Ectodermal cell (in vitro differentiated cells): ENCODE measurements around the gene DBNDD1.

Source experiments
- H3K27ac ChIP-seq: 2 replicates; pipeline ENCODE4 v1.7.0; 2013; ENCODE audit warnings: mild to moderate bottlenecking, low read depth, low read length; ENCODE audit not compliant: insufficient read depth, poor library complexity, severe bottlenecking
- H3K27me3 ChIP-seq: 2 replicates; pipeline ENCODE4 v1.7.0; 2013; ENCODE audit warnings: mild to moderate bottlenecking, low read length; ENCODE audit not compliant: insufficient read depth, control insufficient read depth, poor library complexity, severe bottlenecking
- H3K36me3 ChIP-seq: one replicate; pipeline ENCODE4 v1.7.0; 2013; ENCODE audit warnings: low read length; ENCODE audit not compliant: control insufficient read depth, insufficient read depth
- H3K4me1 ChIP-seq: one replicate; pipeline ENCODE4 v1.7.0; 2013; ENCODE audit warnings: low read length; ENCODE audit not compliant: control insufficient read depth, insufficient read depth
- H3K4me3 ChIP-seq: 2 replicates; pipeline ENCODE4 v1.7.0; 2013; ENCODE audit warnings: low read depth, low read length, control low read depth; ENCODE audit not compliant: insufficient read depth
- H3K9me3 ChIP-seq: 2 replicates; pipeline ENCODE4 v1.7.0; 2013; ENCODE audit warnings: mild to moderate bottlenecking, low read length, moderate library complexity; ENCODE audit not compliant: control insufficient read depth
- WGBS, 2 experiments: methylation state at CpG; one replicate each; pipeline ENCODE4 v1.1.7; 2013; ENCODE audit warnings: missing lambda C conversion rate in 2 of 2; 5-methylcytosine and 5-hydroxymethylcytosine counted together

Gene DBNDD1

DNA sequence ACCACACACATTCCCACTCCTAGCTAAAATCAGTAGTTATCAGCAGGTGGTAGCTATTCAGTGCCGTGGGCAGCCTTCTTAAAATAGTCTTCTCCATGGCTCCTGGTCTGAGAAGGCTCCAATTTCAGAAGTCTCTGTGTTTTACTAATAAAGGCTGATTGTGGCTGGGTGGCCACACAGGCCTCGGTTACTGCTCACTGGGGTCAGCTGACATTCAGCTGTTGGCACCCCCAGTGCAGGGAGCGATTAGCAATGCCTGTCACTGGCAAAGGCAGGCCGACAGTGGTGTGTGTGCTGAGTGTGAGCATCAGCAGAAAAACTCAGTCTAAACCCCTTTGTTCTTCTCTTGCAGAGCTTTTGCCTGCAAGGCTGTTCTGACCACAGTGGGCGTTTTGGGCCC is 16.6 kb upstream of the DBNDD1 start:
- Histone ChIP-seq H3K4me1 (no peaks in the 10 kb centered on the region), H3K27me3 (no peaks in the 10 kb centered on the region), H3K4me3 (no peak overlapping the region), H3K9me3 (no peaks in the 10 kb centered on the region), H3K27ac (no peak overlapping the region), H3K36me3 (peaks cover 31% of the 10 kb centered on the region)
- WGBS, 2 experiments = 71 to 77% methylated on average over 5 of the region's 5 CpGs

DNA sequence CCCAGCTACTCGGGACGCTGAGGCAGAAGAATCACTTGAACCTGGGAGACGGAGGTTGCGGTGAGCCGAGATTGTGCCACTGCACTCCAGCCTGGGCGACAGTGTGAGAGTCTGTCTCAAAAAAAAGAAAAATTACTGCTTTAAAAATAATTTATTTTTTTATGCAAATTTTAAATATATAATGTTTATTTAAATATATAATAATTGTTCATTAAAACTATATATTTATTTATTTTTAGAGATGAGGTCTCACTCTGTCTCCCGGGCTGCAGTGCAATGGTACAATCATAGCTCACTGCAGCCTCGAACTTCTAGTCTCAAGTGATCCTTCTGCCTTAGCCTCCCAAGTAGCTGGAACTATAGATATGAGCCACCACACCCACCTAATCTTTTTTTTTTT is 15.2 kb upstream of the DBNDD1 start:
- peaks cover 2% of the 10 kb centered on the region for H3K4me1 ChIP-seq
- H3K36me3 ChIP-seq = peaks cover 25% of the 10 kb centered on the region
- H3K9me3 ChIP-seq = no peaks in the 10 kb centered on the region
- no peak overlapping the region for H3K27ac ChIP-seq
- no peak overlapping the region for H3K4me3 ChIP-seq
- H3K27me3 ChIP-seq = no peaks in the 10 kb centered on the region
- WGBS, 2 experiments = 88 to 90% methylated on average over 7 to 8 of the region's 8 CpGs

DNA sequence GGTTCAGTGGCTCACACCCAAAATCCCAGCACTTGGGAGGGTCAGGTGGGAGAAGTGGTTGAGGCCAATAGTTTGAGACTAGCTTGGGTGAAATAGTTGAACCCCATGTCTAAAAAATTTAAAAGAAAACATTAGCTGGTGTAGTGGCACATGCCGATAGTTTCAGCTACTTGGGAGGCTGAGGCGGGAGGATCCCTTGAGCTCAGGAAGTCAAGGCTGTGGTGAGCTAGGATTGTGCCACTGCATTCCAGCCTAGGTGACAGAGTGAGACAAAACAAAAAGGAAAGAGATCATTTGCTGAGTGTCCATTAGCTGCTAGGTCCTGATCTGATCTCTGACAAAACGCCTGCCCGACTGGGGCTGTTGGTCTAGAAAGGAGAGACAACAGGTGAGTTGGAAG is 14.1 kb upstream of the DBNDD1 start:
- WGBS, 2 experiments = 94 to 96% methylated on average over 4 of the region's 4 CpGs

DNA sequence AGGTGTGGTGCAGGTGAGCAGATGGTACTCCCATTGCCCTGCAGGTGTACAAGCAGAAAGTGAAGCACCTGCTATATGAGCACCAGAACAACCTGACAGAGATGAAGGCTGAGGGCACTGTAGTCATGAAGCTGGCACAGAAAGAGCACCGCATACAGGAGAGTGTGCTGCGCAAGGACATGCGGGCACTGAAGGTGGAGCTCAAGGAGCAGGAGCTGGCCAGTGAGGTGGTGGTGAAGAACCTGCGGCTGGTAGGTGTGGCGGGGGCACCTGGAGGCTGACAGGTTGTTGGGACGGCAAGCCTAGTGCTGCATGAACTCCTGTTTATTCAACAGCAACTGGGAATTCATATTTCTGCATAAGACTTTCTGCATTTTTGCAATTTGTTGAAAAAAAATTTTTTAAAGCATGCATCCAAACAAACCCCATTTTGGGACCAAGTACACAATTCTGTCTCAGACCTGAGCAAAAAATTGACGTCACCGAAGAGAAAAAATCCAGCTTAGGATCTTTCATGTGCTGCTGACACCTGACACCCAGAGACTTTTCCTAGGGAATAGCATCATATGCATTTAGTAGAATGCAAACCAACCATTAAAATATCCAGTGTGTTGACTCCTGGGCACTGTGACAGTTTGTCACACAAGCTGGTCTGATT is 13.5 kb upstream of the DBNDD1 start:
- peaks cover 8% of the 10 kb centered on the region for H3K4me1 ChIP-seq
- no peak overlapping the region for H3K4me3 ChIP-seq
- H3K9me3 ChIP-seq = no peaks in the 10 kb centered on the region
- peaks cover 25% of the 10 kb centered on the region for H3K36me3 ChIP-seq
- WGBS, 2 experiments = 94 to 98% methylated on average over 8 of the region's 8 CpGs
- no peak overlapping the region for H3K27ac ChIP-seq
- no peaks in the 10 kb centered on the region for H3K27me3 ChIP-seq

More for the DNA sequence above, 14.1 kb upstream of the DBNDD1 start:
- Histone ChIP-seq H3K27ac (no peak overlapping the region), H3K27me3 (no peaks in the 10 kb centered on the region), H3K4me3 (no peak overlapping the region), H3K36me3 (peaks cover 25% of the 10 kb centered on the region), H3K9me3 (no peaks in the 10 kb centered on the region), H3K4me1 (peaks cover 8% of the 10 kb centered on the region)

DNA sequence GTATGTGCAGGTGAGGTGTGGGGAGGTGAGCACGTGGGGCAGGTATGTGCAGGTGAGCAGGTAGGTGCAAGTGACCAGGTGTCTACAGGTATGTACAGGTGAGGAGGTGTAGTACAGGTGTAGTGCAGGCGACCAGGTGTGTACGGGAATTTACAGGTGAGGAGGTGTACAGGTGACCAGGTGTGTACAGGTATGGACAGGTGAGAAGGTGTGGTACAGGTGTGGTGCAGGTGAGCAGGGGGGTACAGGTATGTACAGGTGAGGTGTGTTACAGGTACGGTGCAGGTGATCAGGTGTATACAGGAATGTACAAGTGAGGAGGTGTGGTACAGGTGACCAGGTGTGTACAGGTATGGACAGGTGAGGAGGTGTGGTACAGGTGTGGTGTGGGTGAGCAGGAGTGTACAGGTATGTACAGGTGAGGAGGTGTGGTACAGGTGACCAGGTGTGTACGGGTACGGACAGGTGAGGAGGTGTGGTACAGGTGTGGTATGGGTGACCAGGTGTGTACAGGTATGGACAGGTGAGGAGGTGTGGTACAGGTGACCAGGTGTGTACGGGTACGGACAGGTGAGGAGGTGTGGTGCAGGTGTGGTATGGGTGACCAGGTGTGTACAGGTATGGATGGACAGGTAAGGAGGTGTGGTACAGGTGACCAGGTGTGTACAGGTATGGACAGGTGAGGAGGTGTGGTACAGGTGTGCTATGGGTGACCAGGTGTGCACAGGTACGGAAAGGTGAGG is 12.8 kb upstream of the DBNDD1 start:
- Histone ChIP-seq H3K27ac (no peak overlapping the region), H3K4me3 (no peak overlapping the region), H3K27me3 (no peaks in the 10 kb centered on the region), H3K9me3 (no peaks in the 10 kb centered on the region), H3K4me1 (peaks cover 8% of the 10 kb centered on the region), H3K36me3 (peaks cover 22% of the 10 kb centered on the region)
- 87 to 90% methylated on average over 9 of the region's 9 CpGs for WGBS, 2 experiments

- H3K4me1 ChIP-seq = peaks cover 8% of the 10 kb centered on the region
- H3K27me3 ChIP-seq = no peaks in the 10 kb centered on the region
- no peak overlapping the region for H3K4me3 ChIP-seq
- WGBS, 2 experiments = 94 to 95% methylated on average over 19 of the region's 19 CpGs
- H3K27ac ChIP-seq = no peak overlapping the region
- no peaks in the 10 kb centered on the region for H3K9me3 ChIP-seq
- H3K36me3 ChIP-seq = peaks cover 15% of the 10 kb centered on the region
Measured at GRCh38 chr16:90031186-90031930, 12.1 kb upstream of the DBNDD1 start.

DNA sequence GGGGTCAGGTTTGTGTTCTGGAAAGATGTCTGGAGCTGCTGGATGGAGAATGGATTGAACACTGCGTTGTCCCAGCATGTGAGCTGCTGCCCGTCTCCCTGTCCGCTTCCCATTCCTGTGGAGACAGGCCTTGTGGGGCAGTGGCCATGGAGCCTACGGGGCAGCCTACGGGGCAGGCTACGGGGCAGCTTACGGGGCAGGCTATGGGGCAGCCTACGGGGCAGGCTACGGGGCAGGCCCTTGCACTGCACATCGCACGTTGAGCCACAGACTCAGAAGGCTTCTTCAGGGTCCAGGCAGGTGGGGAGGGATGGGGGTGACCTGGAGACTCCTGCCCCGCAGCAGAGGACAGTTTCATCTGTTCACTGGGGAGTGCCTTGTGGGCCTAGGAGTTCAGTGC is 9.7 kb upstream of the DBNDD1 start:
- H3K4me3 ChIP-seq = no peak overlapping the region
- H3K9me3 ChIP-seq = no peaks in the 10 kb centered on the region
- WGBS, 2 experiments = 87 to 89% methylated on average over 12 of the region's 12 CpGs
- H3K27ac ChIP-seq = no peak overlapping the region
- no peaks in the 10 kb centered on the region for H3K27me3 ChIP-seq
- H3K36me3 ChIP-seq = peaks cover 3% of the 10 kb centered on the region
- H3K4me1 ChIP-seq = peaks cover 8% of the 10 kb centered on the region

GRCh38 chr16:90027611-90028010 is 8.4 kb upstream of the DBNDD1 start:
- Histone ChIP-seq H3K27ac (no peak overlapping the region), H3K4me3 (no peak overlapping the region), H3K36me3 (peaks cover 3% of the 10 kb centered on the region), H3K27me3 (no peaks in the 10 kb centered on the region), H3K4me1 (peaks cover 8% of the 10 kb centered on the region), H3K9me3 (no peaks in the 10 kb centered on the region)
- 95 to 97% methylated on average over 17 of the region's 17 CpGs for WGBS, 2 experiments

DNA sequence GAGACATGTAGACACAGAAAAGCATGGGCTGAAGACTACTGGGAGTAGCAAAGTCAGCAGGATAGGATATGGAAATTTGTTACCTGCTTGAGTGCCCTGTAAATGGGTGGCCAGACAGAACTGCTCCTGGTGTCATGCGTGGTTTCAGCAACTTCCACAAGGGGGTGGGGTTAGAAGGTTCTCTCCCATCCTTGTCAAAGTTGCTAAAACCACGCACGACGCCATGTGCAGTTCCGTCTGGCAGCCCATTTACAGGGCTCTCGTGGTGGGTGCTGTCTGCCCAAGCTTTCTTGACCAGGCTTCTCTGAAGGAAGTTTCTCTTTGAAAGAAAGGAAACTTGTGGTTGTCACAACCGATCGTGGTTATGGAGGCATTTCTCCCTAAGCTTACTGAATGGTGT is 6.9 kb upstream of the DBNDD1 start:
- Histone ChIP-seq H3K36me3 (no peaks in the 10 kb centered on the region), H3K27me3 (no peaks in the 10 kb centered on the region), H3K9me3 (no peaks in the 10 kb centered on the region), H3K27ac (no peak overlapping the region), H3K4me1 (peaks cover 8% of the 10 kb centered on the region), H3K4me3 (no peak overlapping the region)
- WGBS, 2 experiments = 87 to 91% methylated on average over 8 of the region's 8 CpGs

DNA sequence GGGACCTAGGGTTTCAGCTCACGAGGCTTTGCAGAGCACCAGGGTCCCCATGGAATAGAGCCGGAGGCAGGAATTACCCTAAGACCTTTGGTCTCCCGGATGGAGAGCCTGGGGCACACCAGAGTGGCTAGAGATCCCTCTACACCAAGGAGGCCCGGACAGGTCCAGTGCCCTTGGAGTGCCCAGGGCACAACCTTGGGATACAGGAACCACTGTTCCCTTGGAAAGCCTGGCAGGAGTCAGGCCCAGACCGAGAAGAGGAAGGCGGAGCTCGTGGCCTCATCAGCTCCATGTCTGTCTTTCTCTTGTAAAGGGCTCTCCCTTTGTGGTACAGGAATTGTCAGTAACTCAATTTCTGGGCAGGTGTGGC is 3.8 kb upstream of the DBNDD1 start:
- Histone ChIP-seq H3K27me3 (peaks cover 19% of the 10 kb centered on the region), H3K36me3 (no peaks in the 10 kb centered on the region), H3K4me3 (peak overlapping the region; percentile 67), H3K27ac (peak overlapping the region; percentile 39), H3K4me1 (peaks cover 12% of the 10 kb centered on the region), H3K9me3 (no peaks in the 10 kb centered on the region)
- WGBS, 2 experiments = 65 to 71% methylated on average over 7 of the region's 7 CpGs
